Parathyroid adenoma (tissue), 2 donors: ENCODE measurements around the gene DMGDH.

ENCODE experiments used
- H2AFZ ChIP-seq: fragments of 300-600 bp; sonication (generic); one replicate; pipeline ENCODE4 v1.7.0; 2017; ENCODE audit warnings: antibody characterized with exemption, mild to moderate bottlenecking
- H3K27ac ChIP-seq: fragments of 300-600 bp; sonication (generic); one replicate; pipeline ENCODE4 v1.7.0; 2017
- H3K27me3 ChIP-seq: fragments of 300-600 bp; sonication (generic); one replicate; pipeline ENCODE4 v1.7.0; 2017; ENCODE audit warnings: low read length; ENCODE audit not compliant: control insufficient read depth, insufficient read depth
- H3K36me3 ChIP-seq: fragments of 300-600 bp; sonication (generic); one replicate; pipeline ENCODE4 v1.7.0; 2017; ENCODE audit warnings: low read length; ENCODE audit not compliant: control insufficient read depth, insufficient read depth
- H3K4me1 ChIP-seq: fragments of 300-600 bp; sonication (generic); one replicate; pipeline ENCODE4 v1.7.0; 2017; ENCODE audit warnings: control low read depth
- H3K4me2 ChIP-seq: fragments of 300-600 bp; sonication (generic); one replicate; pipeline ENCODE4 v1.7.0; 2017; ENCODE audit warnings: low read length
- H3K4me3 ChIP-seq: fragments of 300-600 bp; sonication (generic); one replicate; pipeline ENCODE4 v1.7.0; 2017; ENCODE audit warnings: low read depth, low read length
- H3K79me2 ChIP-seq: fragments of 300-600 bp; sonication (generic); one replicate; pipeline ENCODE4 v1.7.0; 2017; ENCODE audit warnings: control low read depth
- H3K9ac ChIP-seq: fragments of 300-600 bp; sonication (generic); one replicate; pipeline ENCODE4 v1.7.0; 2017; ENCODE audit warnings: mild to moderate bottlenecking
- H3K9me3 ChIP-seq: fragments of 300-600 bp; sonication (generic); one replicate; pipeline ENCODE4 v1.7.0; 2017; ENCODE audit warnings: low read length; ENCODE audit not compliant: control insufficient read depth
- CTCF ChIP-seq: fragments of 300-600 bp; sonication (generic); IDR thresholded peaks from one replicate; pipeline ENCODE4 v1.7.0; 2017; ENCODE audit warnings: antibody characterized with exemption, mild to moderate bottlenecking
- donor health status: primary hyperparathyroidism.

The DMGDH gene

GRCh38 chr5:78979117-78979742 lies 90.2 kb downstream of the DMGDH start:
- no peak overlapping the region for H3K9ac ChIP-seq
- H3K4me3 ChIP-seq: no peak overlapping the region
- no peak for TF ChIP-seq CTCF
- peaks cover 5% of the 10 kb centered on the region for H3K4me1 ChIP-seq
- no peak overlapping the region for H3K27ac ChIP-seq
- H3K9me3 ChIP-seq: no peaks in the 10 kb centered on the region
- peaks cover 2% of the 10 kb centered on the region for H3K79me2 ChIP-seq
- no peaks in the 10 kb centered on the region for H3K27me3 ChIP-seq
- H3K36me3 ChIP-seq: no peaks in the 10 kb centered on the region
- no peak overlapping the region for H2AFZ ChIP-seq
- H3K4me2 ChIP-seq: no peak overlapping the region

GRCh38 chr5:78975035-78975434 lies 94.4 kb downstream of the DMGDH start:
- no peaks in the 10 kb centered on the region for H3K27me3 ChIP-seq
- H3K9ac ChIP-seq: no peak overlapping the region
- no peaks in the 10 kb centered on the region for H3K9me3 ChIP-seq
- no peaks in the 10 kb centered on the region for H3K79me2 ChIP-seq
- H3K4me1 ChIP-seq: no peaks in the 10 kb centered on the region
- no peaks in the 10 kb centered on the region for H3K36me3 ChIP-seq
- no peak overlapping the region for H2AFZ ChIP-seq
- H3K27ac ChIP-seq: no peak overlapping the region
- H3K4me3 ChIP-seq: no peak overlapping the region
- H3K4me2 ChIP-seq: no peak overlapping the region
- no peak for TF ChIP-seq CTCF

DNA sequence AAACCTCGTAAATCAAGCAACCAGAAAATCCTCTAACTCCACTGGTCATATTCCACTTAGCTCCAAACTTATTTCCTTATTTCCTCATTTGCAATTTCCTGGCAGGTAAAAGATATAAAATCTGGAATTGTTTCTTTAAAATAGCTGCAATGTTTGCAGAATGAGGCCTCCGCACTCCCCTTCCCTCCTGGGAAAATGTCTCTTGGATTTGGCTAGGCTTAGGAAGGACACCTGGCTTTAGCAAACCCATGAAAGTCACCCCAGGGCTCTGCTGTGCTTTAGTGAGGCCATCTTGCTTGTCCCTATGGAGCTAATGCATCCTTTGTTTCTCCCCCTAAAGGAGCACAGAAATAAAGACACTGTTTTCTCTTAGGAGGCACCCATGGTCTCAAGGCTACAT lies 94.9 kb downstream of the DMGDH start:
- H3K27me3 ChIP-seq: no peaks in the 10 kb centered on the region
- no peak overlapping the region for H3K27ac ChIP-seq
- no peaks in the 10 kb centered on the region for H3K4me1 ChIP-seq
- no peak overlapping the region for H3K4me3 ChIP-seq
- no peak overlapping the region for H3K4me2 ChIP-seq
- no peaks in the 10 kb centered on the region for H3K79me2 ChIP-seq
- no peaks in the 10 kb centered on the region for H3K36me3 ChIP-seq
- TF ChIP-seq CTCF: no peak
- H2AFZ ChIP-seq: no peak overlapping the region
- no peaks in the 10 kb centered on the region for H3K9me3 ChIP-seq
- no peak overlapping the region for H3K9ac ChIP-seq

- H3K9ac ChIP-seq: no peak overlapping the region
- no peak overlapping the region for H3K27ac ChIP-seq
Measured at GRCh38 chr5:78974011-78974410, 95.5 kb downstream of the DMGDH start.

More at GRCh38 chr5:78974011-78974410, 95.5 kb downstream of the DMGDH start:
- TF ChIP-seq CTCF: no peak
- Histone ChIP-seq H3K4me3 (no peak overlapping the region), H3K4me2 (no peak overlapping the region), H3K79me2 (no peaks in the 10 kb centered on the region), H2AFZ (no peak overlapping the region), H3K36me3 (no peaks in the 10 kb centered on the region), H3K27me3 (no peaks in the 10 kb centered on the region), H3K9me3 (no peaks in the 10 kb centered on the region), H3K4me1 (no peaks in the 10 kb centered on the region)
